Pericardium fibroblast (primary cell): ENCODE data around the gene SF3B4. TPM values are rescaled to one million over a fixed set of nuclear protein-coding genes. Genes with fewer than 3 reads are reported as not detected.

Experiments used
- total RNA-seq: library from RNA; depleted of rRNA; stranded (reverse); fragments of >200 nt; gene quantifications from 2 replicates; pipeline ENCODE4 v1.2.3, GENCODE V29; 2015

Gene SF3B4
- total RNA-seq = 6.7 and 8.3 TPM in 2 replicates

DNA sequence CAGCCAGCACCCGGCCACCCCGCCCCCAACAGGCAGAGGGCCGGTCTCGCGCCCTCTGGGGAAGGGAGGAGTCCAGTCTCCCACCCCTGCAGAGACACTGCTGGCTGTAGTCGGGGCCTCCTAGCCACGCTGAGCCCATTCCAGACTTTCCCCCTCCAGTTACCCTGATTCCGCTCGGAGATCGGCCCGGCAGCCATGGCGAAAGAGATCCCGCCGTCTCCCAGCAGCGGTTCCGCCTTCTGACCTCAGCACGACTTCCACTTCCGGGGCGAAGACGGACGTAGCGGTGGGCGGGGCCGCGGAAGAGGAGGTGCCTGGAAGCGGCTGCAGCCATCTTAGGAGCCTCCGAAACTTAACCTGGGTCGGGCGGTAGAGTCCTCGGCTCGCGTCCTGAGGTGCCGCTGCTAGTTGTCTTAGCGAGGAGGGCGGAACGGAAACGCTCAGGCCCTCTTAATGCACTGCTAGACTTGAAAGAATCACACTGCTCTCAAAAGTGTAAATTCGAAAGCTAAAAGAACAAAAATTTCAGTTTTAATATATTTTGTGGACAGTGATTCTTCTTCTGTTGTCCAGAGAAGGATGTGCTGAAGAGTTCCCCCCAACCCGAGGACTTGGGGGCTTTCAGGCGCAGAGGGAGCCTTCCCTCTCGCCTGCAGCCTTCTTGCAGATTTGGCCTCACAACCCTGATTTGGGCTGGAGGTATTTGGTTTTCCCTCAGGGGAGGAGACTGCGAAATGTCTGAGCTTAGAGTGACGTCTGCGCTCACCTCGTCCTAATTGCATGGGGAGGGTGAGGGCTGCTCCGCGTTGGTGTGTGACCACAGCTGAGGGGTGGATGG is at the start of gene SF3B4:
SF3B4 (minus strand) TSS at position 241 of the 838 bp plus-strand sequence; CDS start at position 197, 44 bp downstream.

DNA sequence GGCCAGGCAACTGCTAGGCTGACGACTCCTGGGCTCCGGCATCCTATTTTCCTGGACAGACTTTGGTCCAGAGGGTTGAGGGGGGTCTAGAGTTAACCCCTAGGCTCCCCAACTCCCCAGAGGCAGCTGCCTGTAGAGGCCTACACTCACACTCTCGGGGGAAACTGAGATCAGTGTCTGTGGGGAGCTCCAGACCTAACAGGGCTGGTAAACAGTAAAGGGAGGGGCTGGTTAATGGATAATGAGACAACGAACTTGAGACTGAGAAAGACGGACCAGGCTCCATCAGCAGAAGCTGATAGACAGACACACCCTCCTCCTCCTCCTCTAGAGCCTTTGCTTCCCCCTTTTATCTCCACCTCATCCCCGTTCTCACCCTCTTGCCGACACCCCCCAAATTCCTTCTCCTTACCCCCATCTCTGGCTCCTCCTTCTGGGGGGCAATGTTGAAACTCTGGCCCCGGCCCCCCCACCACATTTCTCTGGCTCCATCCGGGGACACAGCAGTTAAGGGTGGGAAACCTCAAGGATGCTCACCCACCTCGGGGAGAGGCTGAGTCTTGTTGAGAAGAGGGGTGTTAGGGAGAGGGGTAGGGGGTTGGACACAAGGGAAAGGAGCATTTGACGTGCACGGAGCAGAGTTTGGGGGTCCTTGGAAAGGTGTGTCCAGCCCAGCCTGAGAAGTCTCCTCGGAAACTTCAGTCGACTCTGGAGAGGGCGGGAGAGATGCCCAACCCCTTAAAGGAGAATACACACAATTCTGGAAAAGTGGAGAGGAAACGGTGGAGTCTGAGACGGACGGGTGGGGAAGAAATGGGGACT is 8.8 kb upstream of the SF3B4 start, which contains the start of gene MTMR11:
MTMR11 (minus strand) TSS at position 710 of the 822 bp plus-strand sequence; CDS start at position 478, 232 bp downstream.

DNA sequence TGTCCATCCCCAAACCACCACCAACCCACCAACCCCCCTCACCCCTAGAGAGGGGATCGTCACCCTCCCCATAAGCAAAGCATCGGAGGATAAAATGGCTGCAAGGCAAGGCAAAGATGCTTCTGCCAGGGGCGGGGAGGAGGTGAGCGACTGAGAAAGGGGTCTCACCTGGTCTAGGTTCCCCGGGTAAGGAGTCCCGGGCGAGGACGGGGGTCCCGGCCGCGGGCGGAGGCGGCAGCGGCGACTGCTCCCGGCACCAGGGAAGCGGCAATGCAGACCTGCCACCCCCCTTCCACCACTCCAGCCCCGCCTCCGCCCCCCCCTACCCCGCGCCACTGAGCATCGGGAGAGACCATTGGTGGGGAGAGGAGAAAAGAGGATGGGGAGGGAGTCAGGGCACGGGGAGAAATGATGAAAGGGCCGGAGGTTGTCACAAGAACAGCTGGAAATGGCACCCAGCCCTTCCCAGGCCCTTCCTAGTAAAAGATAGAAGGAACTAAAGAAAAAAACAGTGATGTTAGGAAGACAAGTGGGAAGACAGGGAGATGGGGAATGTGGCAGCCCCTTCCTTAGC is 9.9 kb downstream of the SF3B4 start, which contains the start of gene SV2A:
SV2A (minus strand) TSS at position 274 of the 574 bp plus-strand sequence. CDS start 4,004 bp downstream, outside the sequence.

DNA sequence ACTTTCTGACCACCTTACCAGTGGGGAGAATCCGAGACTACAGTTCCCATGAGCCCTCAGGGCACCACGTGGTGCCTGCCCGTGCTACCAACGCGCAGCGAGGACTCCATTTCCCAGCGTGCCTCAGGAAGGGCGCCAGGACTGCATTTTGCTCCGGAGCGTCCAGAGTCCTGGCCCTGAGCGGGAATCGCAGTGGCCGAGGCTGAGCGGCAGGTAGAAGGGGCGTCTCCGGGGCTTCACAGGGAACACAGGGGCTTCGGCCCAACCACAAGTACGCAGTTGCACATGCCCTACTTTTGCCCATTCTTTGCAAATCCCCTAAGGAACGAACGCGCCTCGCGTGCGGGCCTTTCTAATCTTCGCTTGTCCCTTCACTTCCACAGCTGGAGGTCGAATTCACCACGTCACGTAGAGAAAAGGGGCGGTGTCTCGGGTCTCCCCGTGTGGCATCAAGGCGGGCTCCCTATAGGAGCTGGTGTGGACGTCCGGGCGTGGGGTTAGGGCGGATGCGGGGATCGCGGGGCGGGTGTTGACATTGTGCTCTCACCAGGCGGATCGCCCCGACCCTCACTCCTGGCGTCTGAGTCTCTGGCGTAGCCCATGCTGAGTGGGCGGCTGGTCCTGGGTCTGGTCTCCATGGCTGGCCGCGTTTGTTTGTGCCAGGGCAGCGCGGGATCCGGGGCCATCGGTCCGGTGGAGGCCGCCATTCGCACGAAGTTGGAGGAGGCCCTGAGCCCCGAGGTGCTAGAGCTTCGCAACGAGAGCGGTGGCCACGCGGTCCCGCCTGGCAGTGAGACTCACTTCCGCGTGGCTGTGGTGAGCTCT is 27.9 kb downstream of the SF3B4 start, which contains the start of gene BOLA1:
BOLA1 (plus strand) TSS at position 109 of the 825 bp plus-strand sequence; CDS start at position 601, 492 bp downstream.

Other genes starting within 250 kb of the SF3B4 start
- not detected in 2 replicates for gene FCGR1A, start 145.1 kb downstream of the SF3B4 start, total RNA-seq
- gene BOLA1, start 28.2 kb downstream of the SF3B4 start, total RNA-seq = 12.4 and 17.6 TPM in 2 replicates
- gene SV2A, start 10.0 kb downstream of the SF3B4 start, total RNA-seq = 5.8 and 7.5 TPM in 2 replicates
- 3.1 and 3.9 TPM in 2 replicates for gene MTMR11, start 9.1 kb upstream of the SF3B4 start, total RNA-seq
- 7.0 and 7.1 TPM in 2 replicates for gene OTUD7B, start 82.9 kb upstream of the SF3B4 start, total RNA-seq
- gene VPS45, start 140.0 kb upstream of the SF3B4 start, total RNA-seq = 17.2 and 22.5 TPM in 2 replicates
- gene PLEKHO1, start 222.1 kb upstream of the SF3B4 start, total RNA-seq = 20.3 and 24.5 TPM in 2 replicates